HCT116 (cell line): ENCODE data around the gene TBC1D2. TPM values are rescaled to one million over a fixed set of nuclear protein-coding genes. Genes with fewer than 3 reads are reported as not detected.

Experiments
- ATAC-seq: fragments of 200-7000 bp; cut with Tn5 transposase; 2 replicates; pipeline ENCODE4 v1.9.1; 2020; ENCODE audit warnings: mild to moderate bottlenecking, moderate library complexity
- BruUV-seq: library from RNA; stranded (reverse); fragments of 400-500 nt; replicated peaks from 2 replicates; lab custom pipeline; 2021; lab: Mats Ljungman, UMichigan
- CTCF ChIA-PET: fragments of 300-600 bp; sonication (Branson Sonifier 250); formaldehyde crosslinking; loops from one replicate; lab custom pipeline; 2021; ENCODE audit warnings: antibody characterized with exemption; lab: Charles Lee
- POLR2A ChIA-PET: fragments of 300-600, 350-600 bp; sonication (Branson Sonifier 250); formaldehyde crosslinking; loops from one replicate; lab custom pipeline; 2021; ENCODE audit warnings: antibody characterized with exemption; lab: Charles Lee
- RAD21 ChIA-PET, 2 experiments: fragments of 300-600 bp; sonication (Branson Sonifier 250); formaldehyde crosslinking; loops; one replicate each; lab custom pipeline; 2023; ENCODE audit warnings: low total read pairs in 2 of 2; ENCODE audit not compliant: uncharacterized antibody in 2 of 2, unreplicated experiment in 2 of 2, low non-redundant PET in 1 of 2; lab: Charles Lee
- DNase-seq: peaks from one replicate; pipeline ENCODE4 v3.0.0-alpha.2; 2010; ENCODE audit warnings: low read depth, low spot score
- H2AFZ ChIP-seq: fragments of 200-600 bp; shearing (Covaris generic), sonication (generic); 2 replicates; pipeline ENCODE4 v1.6.1; 2017; ENCODE audit warnings: low read depth, mixed run types, mixed read lengths, antibody characterized with exemption, low read length; ENCODE audit not compliant: poor library complexity, severe bottlenecking
- H3K27ac ChIP-seq: 2 replicates; pipeline ENCODE4 v1.5.1; 2012; ENCODE audit warnings: low read depth, low read length
- H3K27me3 ChIP-seq: fragments of 200-600 bp; sonication (generic); 2 replicates; pipeline ENCODE4 v1.6.1; 2016; ENCODE audit warnings: mixed run types, low read length, mixed read lengths; ENCODE audit not compliant: insufficient read depth
- H3K36me3 ChIP-seq, 2 experiments: fragments of 200-500 bp in 1 of 2; fragments of 200-600 bp in 1 of 2; sonication (Bioruptor generic) in 1 of 2; sonication (generic) in 1 of 2; 2 replicates each; pipeline versions ENCODE4 v1.5.1 to v1.6.1; 2014 to 2016; ENCODE audit warnings: low read length in 2 of 2, inconsistent platforms in 1 of 2, mixed read lengths in 1 of 2, mixed run types in 1 of 2; ENCODE audit not compliant: insufficient read depth in 2 of 2, control insufficient read depth in 1 of 2
- H3K4me1 ChIP-seq, 2 experiments: fragments of 200-600 bp in 1 of 2; sonication (generic) in 1 of 2; 2 replicates each; pipeline versions ENCODE4 v1.5.1 to v1.6.1; 2012 to 2017; ENCODE audit warnings: low read length in 2 of 2, inconsistent platforms in 1 of 2, mild to moderate bottlenecking in 1 of 2, mixed read lengths in 1 of 2, mixed run types in 1 of 2, moderate library complexity in 1 of 2; ENCODE audit not compliant: insufficient read depth in 2 of 2, control insufficient read depth in 1 of 2
- H3K4me2 ChIP-seq: fragments of 200-600 bp; sonication (generic); 2 replicates; pipeline ENCODE4 v1.6.1; 2017; ENCODE audit warnings: mixed run types, low read length, mixed read lengths
- H3K4me3 ChIP-seq, 2 experiments: fragments of 200-600 bp in 1 of 2; sonication (generic) in 1 of 2; replicated peaks in 1 of 2; 2 replicates each; pipeline ENCODE4 v1.5.1; 2011 to 2016; ENCODE audit warnings: low read length in 2 of 2, control low read depth in 1 of 2, low read depth in 1 of 2, mild to moderate bottlenecking in 1 of 2, mixed read lengths in 1 of 2, mixed run types in 1 of 2
- H3K79me2 ChIP-seq: fragments of 200-600 bp; sonication (generic); 2 replicates; pipeline ENCODE4 v1.6.1; 2017; ENCODE audit warnings: mild to moderate bottlenecking, mixed run types, low read length, moderate library complexity, mixed read lengths; ENCODE audit not compliant: insufficient read depth
- H3K9ac ChIP-seq: fragments of 200-600 bp; sonication (generic); 2 replicates; pipeline ENCODE4 v1.6.1; 2016; ENCODE audit warnings: low read length, mixed read lengths
- H3K9me2 ChIP-seq: fragments of 200-600 bp; sonication (generic), shearing (Covaris generic); 2 replicates; pipeline ENCODE4 v1.6.1; 2017; ENCODE audit warnings: mixed run types, mild to moderate bottlenecking, moderate library complexity; ENCODE audit not compliant: insufficient read depth
- H3K9me3 ChIP-seq, 2 experiments: fragments of 200-500 bp in 1 of 2; fragments of 200-600 bp in 1 of 2; sonication (Bioruptor generic) in 1 of 2; sonication (generic) in 1 of 2; 2 replicates each; pipeline ENCODE4 v1.6.1; 2014 to 2017; ENCODE audit warnings: low read length in 2 of 2, mixed read lengths in 2 of 2, inconsistent platforms in 1 of 2, low read depth in 1 of 2, mild to moderate bottlenecking in 1 of 2, mixed run types in 1 of 2, moderate library complexity in 1 of 2; ENCODE audit not compliant: control insufficient read depth in 1 of 2, insufficient read depth in 1 of 2
- H4K20me1 ChIP-seq: fragments of 200-600 bp; sonication (generic), shearing (Covaris generic); 2 replicates; pipeline ENCODE4 v1.6.1; 2017; ENCODE audit warnings: mixed run types, mild to moderate bottlenecking, moderate library complexity; ENCODE audit not compliant: insufficient read depth
- CEBPB ChIP-seq: IDR thresholded peaks from 2 replicates; pipeline ENCODE4 v1.6.1; 2012; ENCODE audit warnings: low read depth
- EZH2 ChIP-seq: fragments of 200-600 bp; sonication (generic); IDR thresholded peaks from 2 replicates; pipeline ENCODE4 v1.6.1; 2017; ENCODE audit warnings: antibody characterized with exemption, mixed run types
- FOSL1 ChIP-seq: IDR thresholded peaks from 2 replicates; pipeline ENCODE4 v1.6.1; 2012; ENCODE audit warnings: low read depth
- JUND ChIP-seq: IDR thresholded peaks from 2 replicates; pipeline ENCODE4 v1.6.1; 2012
- POLR2A ChIP-seq: IDR thresholded peaks from 2 replicates; pipeline ENCODE4 v1.7.0; 2011; ENCODE audit warnings: borderline replicate concordance; ENCODE audit not compliant: insufficient read depth, insufficient read length; ENCODE audit errors: extremely low read depth
- SP1 ChIP-seq: IDR thresholded peaks from 2 replicates; pipeline ENCODE4 v1.6.1; 2012; ENCODE audit warnings: low read depth
- SRF ChIP-seq: IDR thresholded peaks from 2 replicates; pipeline ENCODE4 v1.6.1; 2012; ENCODE audit warnings: low read depth
- ZNF274 ChIP-seq: fragments of 200-500 bp; sonication (Bioruptor generic); IDR thresholded peaks from 2 replicates; pipeline ENCODE4 v1.6.1; 2014; ENCODE audit warnings: mild to moderate bottlenecking, low read depth, low read length, inconsistent platforms
- intact Hi-C: fragments of 100-400 bp; cut with micrococcal nuclease; formaldehyde crosslinking; loops from 2 replicates; pipeline ENCODE4 v1.10.0; 2022
- total RNA-seq: library from RNA; stranded (reverse); gene quantifications from one replicate; pipeline ENCODE4 v1.2.1, GENCODE V29; 2021; ENCODE audit not compliant: unreplicated experiment
- TF ChIP-seq, protein P1 (sequence below): IDR thresholded peaks from 2 replicates; pipeline ENCODE4 v1.6.1; 2012; ENCODE audit warnings: low read depth
- TF ChIP-seq, protein P2 (sequence below), 3 experiments: fragments of 200-600 bp in 1 of 3; sonication (generic) in 1 of 3; IDR thresholded peaks in 2 of 3; conservative IDR thresholded peaks in 1 of 3; 2 replicates each; pipeline ENCODE4 v1.5.1; 2012 to 2017; ENCODE audit warnings: low read depth in 2 of 3, low read length in 2 of 3, antibody characterized with exemption in 1 of 3, borderline replicate concordance in 1 of 3, control low read depth in 1 of 3, mild to moderate bottlenecking in 1 of 3, mixed read lengths in 1 of 3, mixed run types in 1 of 3, moderate library complexity in 1 of 3; ENCODE audit not compliant: insufficient read depth in 1 of 3
- TF ChIP-seq, protein P3 (sequence below): IDR thresholded peaks from 2 replicates; pipeline ENCODE4 v1.6.1; 2011; ENCODE audit warnings: mild to moderate bottlenecking, low read length, moderate library complexity; ENCODE audit not compliant: insufficient replicate concordance; ENCODE audit errors: extremely low read depth

The TBC1D2 gene
- total RNA-seq, 1 experiment from 2014 or later = 9.8 TPM

DNA sequence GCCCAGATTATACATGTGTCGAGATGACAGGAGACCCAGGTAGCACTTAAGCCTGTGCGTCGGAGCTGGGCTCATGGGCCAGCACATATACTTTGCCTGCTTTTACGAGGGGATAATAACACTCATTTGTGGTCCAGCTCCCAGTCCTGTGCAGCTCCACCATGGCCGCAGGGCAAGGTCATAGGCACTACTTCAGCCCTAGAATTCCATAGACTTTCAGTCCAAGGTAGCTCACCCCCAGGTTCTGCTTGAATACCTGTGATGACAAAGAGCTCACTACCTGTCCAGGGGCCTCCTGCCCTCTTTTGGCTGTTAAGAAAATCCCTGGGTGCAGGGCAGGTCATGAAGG is 64.7 kb downstream of the TBC1D2 start:
- Histone ChIP-seq H3K27me3 (no peaks in the 10 kb centered on the region), H3K4me2 (no peak overlapping the region), H2AFZ (no peak overlapping the region), H3K27ac (no peak overlapping the region), H3K9me3 (no peaks in the 10 kb centered on the region), H4K20me1 (no peaks in the 10 kb centered on the region), H3K4me1 (peaks cover under 1 to 24% of the 10 kb centered on the region in 2 experiments; a peak in 3 of 4 replicates), H3K4me3 (no peak overlapping the region), H3K79me2 (no peaks in the 10 kb centered on the region), H3K36me3 (no peaks in the 10 kb centered on the region), H3K9me2 (no peaks in the 10 kb centered on the region), H3K9ac (no peak overlapping the region)
- no TSS peak for BruUV-seq
- ChIA-PET POLR2A (no interaction called here), CTCF (no interaction called here), RAD21 (no interaction called here)
- DNase-seq = no peak
- intact Hi-C loops = no loop called here
- ATAC-seq = no peak
- no peak for TF ChIP-seq FOSL1
- TF ChIP-seq, protein P1, sequence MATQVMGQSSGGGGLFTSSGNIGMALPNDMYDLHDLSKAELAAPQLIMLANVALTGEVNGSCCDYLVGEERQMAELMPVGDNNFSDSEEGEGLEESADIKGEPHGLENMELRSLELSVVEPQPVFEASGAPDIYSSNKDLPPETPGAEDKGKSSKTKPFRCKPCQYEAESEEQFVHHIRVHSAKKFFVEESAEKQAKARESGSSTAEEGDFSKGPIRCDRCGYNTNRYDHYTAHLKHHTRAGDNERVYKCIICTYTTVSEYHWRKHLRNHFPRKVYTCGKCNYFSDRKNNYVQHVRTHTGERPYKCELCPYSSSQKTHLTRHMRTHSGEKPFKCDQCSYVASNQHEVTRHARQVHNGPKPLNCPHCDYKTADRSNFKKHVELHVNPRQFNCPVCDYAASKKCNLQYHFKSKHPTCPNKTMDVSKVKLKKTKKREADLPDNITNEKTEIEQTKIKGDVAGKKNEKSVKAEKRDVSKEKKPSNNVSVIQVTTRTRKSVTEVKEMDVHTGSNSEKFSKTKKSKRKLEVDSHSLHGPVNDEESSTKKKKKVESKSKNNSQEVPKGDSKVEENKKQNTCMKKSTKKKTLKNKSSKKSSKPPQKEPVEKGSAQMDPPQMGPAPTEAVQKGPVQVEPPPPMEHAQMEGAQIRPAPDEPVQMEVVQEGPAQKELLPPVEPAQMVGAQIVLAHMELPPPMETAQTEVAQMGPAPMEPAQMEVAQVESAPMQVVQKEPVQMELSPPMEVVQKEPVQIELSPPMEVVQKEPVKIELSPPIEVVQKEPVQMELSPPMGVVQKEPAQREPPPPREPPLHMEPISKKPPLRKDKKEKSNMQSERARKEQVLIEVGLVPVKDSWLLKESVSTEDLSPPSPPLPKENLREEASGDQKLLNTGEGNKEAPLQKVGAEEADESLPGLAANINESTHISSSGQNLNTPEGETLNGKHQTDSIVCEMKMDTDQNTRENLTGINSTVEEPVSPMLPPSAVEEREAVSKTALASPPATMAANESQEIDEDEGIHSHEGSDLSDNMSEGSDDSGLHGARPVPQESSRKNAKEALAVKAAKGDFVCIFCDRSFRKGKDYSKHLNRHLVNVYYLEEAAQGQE = no peak
- TF ChIP-seq, protein P2, sequence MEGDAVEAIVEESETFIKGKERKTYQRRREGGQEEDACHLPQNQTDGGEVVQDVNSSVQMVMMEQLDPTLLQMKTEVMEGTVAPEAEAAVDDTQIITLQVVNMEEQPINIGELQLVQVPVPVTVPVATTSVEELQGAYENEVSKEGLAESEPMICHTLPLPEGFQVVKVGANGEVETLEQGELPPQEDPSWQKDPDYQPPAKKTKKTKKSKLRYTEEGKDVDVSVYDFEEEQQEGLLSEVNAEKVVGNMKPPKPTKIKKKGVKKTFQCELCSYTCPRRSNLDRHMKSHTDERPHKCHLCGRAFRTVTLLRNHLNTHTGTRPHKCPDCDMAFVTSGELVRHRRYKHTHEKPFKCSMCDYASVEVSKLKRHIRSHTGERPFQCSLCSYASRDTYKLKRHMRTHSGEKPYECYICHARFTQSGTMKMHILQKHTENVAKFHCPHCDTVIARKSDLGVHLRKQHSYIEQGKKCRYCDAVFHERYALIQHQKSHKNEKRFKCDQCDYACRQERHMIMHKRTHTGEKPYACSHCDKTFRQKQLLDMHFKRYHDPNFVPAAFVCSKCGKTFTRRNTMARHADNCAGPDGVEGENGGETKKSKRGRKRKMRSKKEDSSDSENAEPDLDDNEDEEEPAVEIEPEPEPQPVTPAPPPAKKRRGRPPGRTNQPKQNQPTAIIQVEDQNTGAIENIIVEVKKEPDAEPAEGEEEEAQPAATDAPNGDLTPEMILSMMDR (IDR thresholded peaks at IDR 0.05 in 2 of 3, conservative IDR thresholded peaks at IDR 0.05 in 1 of 3; ENCODE audit: borderline replicate concordance in 1 of 3, insufficient read depth in 1 of 3, low read depth in 2 of 3, low read length in 2 of 3) = no peak
- TF ChIP-seq ZNF274 = no peak
- TF ChIP-seq SRF = no peak
- no peak for TF ChIP-seq CEBPB
- TF ChIP-seq POLR2A = no peak
- TF ChIP-seq JUND = no peak
- TF ChIP-seq, protein P3, sequence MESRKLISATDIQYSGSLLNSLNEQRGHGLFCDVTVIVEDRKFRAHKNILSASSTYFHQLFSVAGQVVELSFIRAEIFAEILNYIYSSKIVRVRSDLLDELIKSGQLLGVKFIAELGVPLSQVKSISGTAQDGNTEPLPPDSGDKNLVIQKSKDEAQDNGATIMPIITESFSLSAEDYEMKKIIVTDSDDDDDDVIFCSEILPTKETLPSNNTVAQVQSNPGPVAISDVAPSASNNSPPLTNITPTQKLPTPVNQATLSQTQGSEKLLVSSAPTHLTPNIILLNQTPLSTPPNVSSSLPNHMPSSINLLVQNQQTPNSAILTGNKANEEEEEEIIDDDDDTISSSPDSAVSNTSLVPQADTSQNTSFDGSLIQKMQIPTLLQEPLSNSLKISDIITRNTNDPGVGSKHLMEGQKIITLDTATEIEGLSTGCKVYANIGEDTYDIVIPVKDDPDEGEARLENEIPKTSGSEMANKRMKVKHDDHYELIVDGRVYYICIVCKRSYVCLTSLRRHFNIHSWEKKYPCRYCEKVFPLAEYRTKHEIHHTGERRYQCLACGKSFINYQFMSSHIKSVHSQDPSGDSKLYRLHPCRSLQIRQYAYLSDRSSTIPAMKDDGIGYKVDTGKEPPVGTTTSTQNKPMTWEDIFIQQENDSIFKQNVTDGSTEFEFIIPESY = no peak
- TF ChIP-seq SP1 = no peak
- no peak for TF ChIP-seq EZH2
